ENCODE results near the gene COL23A1. TPM values are rescaled to one million over a fixed set of nuclear protein-coding genes. Genes with fewer than 3 reads are reported as not detected.

Gene COL23A1
- polyA plus RNA-seq, 1 donor (not counting 4 experiments of a cell fraction or from before 2014, with no cell fraction given): not detected

DNA sequence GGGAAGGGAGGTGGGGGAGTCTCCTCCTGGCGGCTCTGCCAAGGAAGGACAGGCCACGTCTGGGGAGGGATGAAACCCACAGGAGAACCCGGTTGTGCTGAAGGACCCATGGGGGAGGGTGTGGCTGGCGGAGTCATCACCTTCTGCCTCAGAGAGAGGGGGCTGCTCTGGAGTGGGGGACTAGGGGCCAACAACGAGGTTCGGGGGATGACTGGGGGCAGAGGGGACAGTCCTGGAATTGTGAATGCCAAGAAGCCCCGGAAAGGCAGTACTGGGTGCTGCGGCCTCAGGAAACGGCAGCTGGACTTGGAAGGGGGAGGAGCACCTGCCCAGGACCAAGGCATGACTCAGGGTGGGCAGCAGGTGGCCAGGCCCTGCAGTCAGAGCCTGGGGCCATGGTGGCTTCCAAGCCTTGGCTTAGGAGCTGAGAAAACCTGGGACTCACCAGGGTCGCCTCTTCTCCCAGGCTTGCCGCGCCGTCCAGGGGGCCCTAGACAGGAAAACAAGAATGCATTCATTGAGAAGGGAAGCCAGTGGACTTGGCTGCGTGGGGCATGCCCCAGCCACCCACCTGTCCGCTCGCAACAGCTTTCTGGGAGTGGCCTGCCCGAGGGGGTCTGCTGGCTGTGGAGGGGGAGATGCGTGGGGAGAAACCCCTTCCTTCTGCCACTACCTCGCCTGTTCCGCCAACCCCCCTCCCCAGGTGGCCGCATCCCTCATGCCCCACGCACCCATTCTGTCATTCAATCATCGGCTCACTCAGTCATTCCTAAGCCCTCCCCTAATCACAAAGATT lies 283.6 kb downstream of the COL23A1 start:
- H3K36me3 ChIP-seq (ENCODE audit: control insufficient read depth in 2 of 2, extremely low read depth in 1 of 2, insufficient read depth in 2 of 2, low read length in 2 of 2): no peaks in the 10 kb centered on the region
- no peak for FAIRE-seq
- no peak overlapping the region for H3K27ac ChIP-seq (ENCODE audit: control insufficient read depth, insufficient read depth, low read length)
- H3K9me3 ChIP-seq (ENCODE audit: control insufficient read depth, low read depth, low read length): no peaks in the 10 kb centered on the region
- no peak overlapping the region for H3K9ac ChIP-seq (ENCODE audit: control insufficient read depth, extremely low read depth, insufficient read depth, low read length)
- TF ChIP-seq EZH2 (IDR thresholded peaks at IDR 0.05; ENCODE audit: low read length): no peak
- no peak for TF ChIP-seq CTCF (optimal IDR thresholded peaks at IDR 0.05 in 1 of 3, IDR thresholded peaks at IDR 0.05 in 1 of 3, conservative IDR thresholded peaks at IDR 0.05 in 1 of 3; ENCODE audit: extremely low read depth in 1 of 3, insufficient read depth in 2 of 3, low read length in 3 of 3)
- no peaks in the 10 kb centered on the region for H3K27me3 ChIP-seq (ENCODE audit: control insufficient read depth, extremely low read depth, insufficient read depth, low read length)
- H3K4me3 ChIP-seq (ENCODE audit: control insufficient read depth in 2 of 3, extremely low read depth in 1 of 3, insufficient read depth in 2 of 3, low read depth in 1 of 3, low read length in 3 of 3): no peak overlapping the region
- DNase-seq (ENCODE audit: low read depth, low spot score): no peak
- no peak overlapping the region for H3K4me2 ChIP-seq (ENCODE audit: control insufficient read depth, extremely low read depth, insufficient read depth, low read depth, low read length)
- H3K4me1 ChIP-seq (ENCODE audit: control insufficient read depth, extremely low read depth, insufficient read depth, low read length): no peaks in the 10 kb centered on the region
- dilution Hi-C loops (cut with MboI; ENCODE audit: extremely low pct_ligation_motif_present, low sequenced_read_pairs): no loop called here
- no peak overlapping the region for H2AFZ ChIP-seq (ENCODE audit: control insufficient read depth, low read length)
- no peaks in the 10 kb centered on the region for H4K20me1 ChIP-seq (ENCODE audit: control insufficient read depth, extremely low read depth, insufficient read depth, low read length)
- H3K79me2 ChIP-seq (ENCODE audit: control insufficient read depth, insufficient read depth, low read length): no peaks in the 10 kb centered on the region
- H3K9me1 ChIP-seq (ENCODE audit: control insufficient read depth, extremely low read depth, insufficient read depth, low read length): no peaks in the 10 kb centered on the region

GRCh38 chr5:178305801-178306200 lies 284.4 kb downstream of the COL23A1 start:
- Histone ChIP-seq H3K4me1 (ENCODE audit: control insufficient read depth, extremely low read depth, insufficient read depth, low read length) (no peaks in the 10 kb centered on the region), H3K79me2 (ENCODE audit: control insufficient read depth, insufficient read depth, low read length) (no peaks in the 10 kb centered on the region), H3K27me3 (ENCODE audit: control insufficient read depth, extremely low read depth, insufficient read depth, low read length) (no peaks in the 10 kb centered on the region), H4K20me1 (ENCODE audit: control insufficient read depth, extremely low read depth, insufficient read depth, low read length) (no peaks in the 10 kb centered on the region), H3K36me3 (ENCODE audit: control insufficient read depth in 2 of 2, extremely low read depth in 1 of 2, insufficient read depth in 2 of 2, low read length in 2 of 2) (no peaks in the 10 kb centered on the region), H3K9me1 (ENCODE audit: control insufficient read depth, extremely low read depth, insufficient read depth, low read length) (no peaks in the 10 kb centered on the region), H3K9ac (ENCODE audit: control insufficient read depth, extremely low read depth, insufficient read depth, low read length) (no peak overlapping the region), H3K27ac (ENCODE audit: control insufficient read depth, insufficient read depth, low read length) (no peak overlapping the region), H3K4me2 (ENCODE audit: control insufficient read depth, extremely low read depth, insufficient read depth, low read depth, low read length) (no peak overlapping the region), H3K4me3 (ENCODE audit: control insufficient read depth in 2 of 3, extremely low read depth in 1 of 3, insufficient read depth in 2 of 3, low read depth in 1 of 3, low read length in 3 of 3) (no peak overlapping the region), H2AFZ (ENCODE audit: control insufficient read depth, low read length) (no peak overlapping the region), H3K9me3 (ENCODE audit: control insufficient read depth, low read depth, low read length) (no peaks in the 10 kb centered on the region)
- FAIRE-seq (no peak), DNase-seq (ENCODE audit: low read depth, low spot score) (no peak)
- dilution Hi-C loops (cut with MboI; ENCODE audit: extremely low pct_ligation_motif_present, low sequenced_read_pairs): no loop called here
- TF ChIP-seq CTCF (optimal IDR thresholded peaks at IDR 0.05 in 1 of 3, IDR thresholded peaks at IDR 0.05 in 1 of 3, conservative IDR thresholded peaks at IDR 0.05 in 1 of 3; ENCODE audit: extremely low read depth in 1 of 3, insufficient read depth in 2 of 3, low read length in 3 of 3) (no peak), EZH2 (IDR thresholded peaks at IDR 0.05; ENCODE audit: low read length) (no peak)
